ENCODE data around the gene CFH.

DNA sequence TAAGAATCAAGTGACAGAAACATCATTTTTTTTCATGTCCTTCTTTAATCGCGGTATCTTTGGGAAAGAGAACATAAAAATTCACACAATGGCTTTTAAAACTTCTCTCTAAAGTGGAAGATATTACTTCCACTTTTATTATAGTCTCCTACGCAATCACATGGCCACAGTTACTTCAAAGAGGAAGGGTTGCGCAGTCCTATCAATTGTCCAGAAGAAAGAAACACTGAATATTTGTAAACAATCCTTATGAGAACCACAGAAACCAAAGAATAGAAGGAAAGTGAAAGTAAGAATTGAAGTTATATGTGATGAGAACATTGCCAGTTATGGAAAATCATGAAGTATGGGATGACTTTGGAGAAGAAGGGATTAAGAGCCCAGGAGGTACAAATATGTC, 32.6 kb downstream of the CFH start:
- TF ChIP-seq FOXP2 (optimal IDR thresholded peaks at IDR 0.05; ENCODE audit: control extremely low read depth, extremely low read length, insufficient read depth): no peak
- TF ChIP-seq EZH2 (IDR thresholded peaks at IDR 0.05): no peak
